ENCODE results near the gene FAM124A.

GRCh38 chr13:51255556-51255955 lies 33.4 kb downstream of the FAM124A start:
- TF ChIP-seq GATA2 (IDR thresholded peaks at IDR 0.05; ENCODE audit: low read depth, low read length) (no peak), GATA3 (IDR thresholded peaks at IDR 0.05; ENCODE audit: low read depth, low read length) (no peak)

All from SH-SY5Y (cell line).